Stimulated activated CD4-positive, alpha-beta T cell treated with anti-CD3 and anti-CD28 coated beads, Interleukin-1b, Interleukin-23, amount 100 ng/mL, for 4 hours (primary cell): ENCODE data around the gene SSTR5.
A peak's percentile ranks its signal among the peaks of the same experiment; 100 is the strongest.

Source experiments
- DNase-seq, 2 donors: peaks; one replicate each; pipeline ENCODE4 v3.0.0-alpha.2; 2020; ENCODE audit warnings: low read depth in 2 of 2

The SSTR5 gene

GRCh38 chr16:1054660-1055556 lies 17.6 kb upstream of the SSTR5 start:
- DNase-seq: peak; percentile 12 to 43

- no peak for DNase-seq
These were observed 17.0 kb upstream of the SSTR5 start for GRCh38 chr16:1055557-1055924.

DNA sequence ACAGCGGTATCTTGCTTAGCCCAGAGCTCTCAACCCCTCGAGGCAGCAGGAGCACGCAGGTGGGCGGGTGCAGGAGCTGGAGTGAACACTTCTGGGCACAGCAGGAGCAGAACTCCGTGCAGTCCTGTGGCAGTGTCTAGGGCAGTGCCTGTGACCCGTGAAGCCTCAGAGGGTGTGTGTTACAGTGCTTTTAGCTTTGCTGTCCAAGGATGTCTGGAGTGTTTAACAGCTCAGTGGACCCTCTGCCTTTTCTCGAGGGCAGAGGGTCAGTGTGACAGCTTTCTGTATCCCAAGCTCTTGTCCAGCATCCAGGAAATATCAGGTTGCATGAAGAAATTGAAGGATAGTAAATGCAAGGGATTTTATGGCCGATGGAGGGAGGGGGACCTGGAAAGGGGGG lies 16.4 kb upstream of the SSTR5 start:
- no peak for DNase-seq

DNA sequence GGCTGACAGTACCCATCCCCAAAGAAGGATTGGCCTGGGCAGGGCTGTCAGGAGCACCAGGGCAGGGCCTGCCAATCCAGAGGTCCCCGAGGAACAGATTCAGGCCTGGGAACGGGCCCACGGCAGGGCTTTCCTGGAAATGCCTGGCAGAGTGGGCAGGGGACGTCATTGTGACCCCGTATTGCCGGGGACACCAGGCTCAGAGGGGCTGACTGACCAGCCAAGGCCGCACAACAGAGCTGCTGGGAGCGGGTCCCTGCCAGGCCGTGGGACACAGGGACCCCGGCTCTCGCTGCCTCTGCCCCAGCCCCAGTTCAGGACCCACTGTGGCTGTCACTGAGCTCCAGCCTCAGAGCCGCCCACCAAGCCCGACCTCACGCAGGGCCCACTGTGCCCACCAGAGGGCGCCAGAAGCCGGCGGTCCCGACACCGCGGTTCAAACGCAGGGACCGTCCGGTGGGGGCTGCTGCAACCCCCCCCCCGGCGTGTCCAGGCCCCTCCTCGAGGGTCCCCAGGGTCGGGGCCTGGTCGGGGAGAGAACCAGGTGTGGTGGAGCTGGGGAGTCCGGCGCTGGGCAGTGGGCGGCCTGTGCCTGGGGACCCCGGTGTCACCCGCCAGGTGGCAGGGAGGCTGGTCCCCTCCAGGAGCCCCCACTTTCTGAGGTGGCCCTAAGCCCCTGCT lies 15.2 kb upstream of the SSTR5 start:
- DNase-seq: peak; percentile 63 to 72

DNA sequence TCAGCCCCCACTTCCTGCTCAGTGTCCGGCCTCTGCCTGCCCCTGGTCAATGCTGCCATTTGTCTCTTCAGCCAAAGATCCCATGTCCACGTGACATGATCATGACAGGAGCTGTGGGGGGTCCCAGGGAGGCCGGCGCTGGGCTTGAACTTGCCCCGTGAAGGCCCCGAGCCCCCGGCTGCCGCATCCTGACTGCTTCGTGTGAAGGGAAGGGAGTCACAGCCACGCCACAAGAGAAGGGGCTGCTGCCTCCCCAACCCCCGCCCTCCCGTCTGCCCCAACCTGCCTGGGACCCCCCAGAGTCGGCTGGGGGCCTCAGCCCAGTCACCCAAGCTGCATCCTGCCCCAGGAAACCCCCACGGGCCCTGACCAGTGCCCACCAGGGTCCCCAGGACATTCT lies 14.3 kb upstream of the SSTR5 start:
- DNase-seq: no peak

DNA sequence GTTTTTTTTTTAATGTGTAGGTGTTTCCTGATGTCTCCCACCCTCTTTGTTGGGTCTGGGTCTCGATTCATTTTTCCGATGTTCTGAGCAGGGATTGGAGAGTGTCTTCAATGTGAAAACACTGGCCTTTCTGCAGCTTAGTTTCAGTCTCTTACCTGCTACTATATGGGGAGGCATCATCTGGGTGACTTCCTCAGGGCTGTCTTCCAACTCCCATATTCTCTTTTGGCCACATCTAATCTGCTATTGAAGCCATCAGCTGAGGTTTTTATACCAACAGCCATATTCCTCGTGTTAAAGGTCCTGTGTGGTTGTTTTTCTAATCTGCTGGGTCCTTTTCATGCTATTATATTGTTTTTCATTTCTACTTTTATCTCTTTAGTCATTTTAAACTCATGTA lies 13.2 kb upstream of the SSTR5 start:
- DNase-seq: no peak

GRCh38 chr16:1060416-1061340 lies 11.9 kb upstream of the SSTR5 start:
- DNase-seq: no peak

DNA sequence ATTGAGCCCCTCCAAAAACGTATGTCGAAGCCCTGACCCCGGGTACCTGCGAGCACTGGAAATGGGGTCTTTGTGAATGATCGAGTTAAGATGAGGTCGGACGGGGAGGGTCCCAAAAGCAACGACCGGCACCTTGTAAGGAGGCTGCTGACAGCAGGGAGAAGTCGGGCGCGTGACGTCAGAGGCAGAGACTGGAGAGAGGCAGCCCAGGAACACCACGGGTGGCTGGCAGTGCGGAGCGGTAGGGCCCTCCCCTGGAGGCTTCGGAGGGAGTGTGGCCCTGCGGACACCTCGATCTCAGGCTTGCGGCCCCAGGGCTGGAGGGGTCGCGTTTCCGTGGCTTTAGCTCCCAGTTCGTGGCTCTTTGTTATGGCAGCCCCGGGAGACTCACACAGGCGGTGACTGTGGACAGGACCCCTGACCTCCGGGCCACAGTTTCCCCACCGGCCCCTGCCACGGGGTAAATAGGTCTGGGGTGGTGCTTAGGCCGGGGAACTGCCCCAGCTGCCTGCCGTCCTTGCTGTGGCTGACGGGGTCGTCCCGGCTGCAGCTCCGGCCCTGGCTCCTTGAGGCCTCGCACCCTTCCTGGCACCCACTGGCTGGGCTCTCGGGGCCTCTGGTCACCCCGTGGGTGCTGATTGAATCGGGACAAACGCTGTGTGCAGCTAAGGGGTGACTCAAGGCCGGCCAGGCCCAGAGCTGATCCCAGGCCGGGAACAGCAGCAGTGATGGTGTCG lies 10.6 kb upstream of the SSTR5 start:
- no peak for DNase-seq

DNA sequence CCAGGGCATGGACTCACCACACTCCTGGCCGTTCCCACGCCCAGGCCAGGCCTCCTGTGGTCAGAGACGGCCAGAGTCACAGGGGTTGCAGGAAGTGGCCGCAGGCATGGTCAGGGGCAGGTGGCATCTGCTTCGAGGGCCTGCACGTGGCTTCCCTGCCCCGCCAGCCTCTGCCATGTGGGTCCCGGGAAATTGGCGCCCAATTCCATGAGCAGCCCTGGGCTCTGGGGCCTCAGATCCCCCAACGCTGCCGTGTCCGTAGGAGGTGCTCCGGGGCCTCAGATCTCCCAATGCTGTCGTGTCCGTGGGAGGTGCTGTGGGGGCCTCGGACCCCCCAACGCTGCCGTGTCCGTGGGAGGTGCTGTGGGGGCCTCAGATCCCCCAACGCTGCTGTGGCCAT lies 9.7 kb upstream of the SSTR5 start:
- no peak for DNase-seq

- no peak for DNase-seq
These were observed 8.8 kb upstream of the SSTR5 start for GRCh38 chr16:1063728-1064127.

GRCh38 chr16:1065469-1066128 lies 6.9 kb upstream of the SSTR5 start:
- no peak for DNase-seq

DNA sequence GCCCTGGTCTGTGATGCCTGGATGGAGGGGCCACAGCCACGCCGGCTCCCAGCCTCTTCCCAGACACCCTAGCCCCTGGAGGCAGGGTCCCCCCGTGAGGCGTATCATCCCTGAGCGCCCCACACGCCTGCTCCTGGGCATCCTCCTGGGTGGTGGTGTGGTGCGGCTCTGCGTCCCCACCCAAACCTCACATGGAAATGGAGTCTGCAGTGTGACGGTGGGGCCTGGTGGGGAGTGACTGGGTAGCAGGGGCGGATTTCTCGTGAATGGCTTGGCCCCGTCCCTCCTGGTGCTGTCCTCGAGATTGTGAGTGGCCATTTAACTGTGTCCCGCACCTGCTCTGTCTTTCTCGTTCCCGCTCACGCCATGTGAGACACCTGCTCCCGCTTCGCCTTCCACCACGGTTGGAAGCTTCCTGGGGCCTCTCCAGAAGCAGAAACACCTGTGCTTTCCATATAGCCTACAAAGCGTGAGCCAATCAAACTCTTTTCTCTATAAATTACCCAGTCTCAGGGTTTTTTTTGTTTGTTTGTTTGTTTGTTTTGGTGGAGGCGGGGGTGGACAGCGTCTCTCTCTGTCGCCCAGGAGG lies 5.9 kb upstream of the SSTR5 start:
- no peak for DNase-seq

DNA sequence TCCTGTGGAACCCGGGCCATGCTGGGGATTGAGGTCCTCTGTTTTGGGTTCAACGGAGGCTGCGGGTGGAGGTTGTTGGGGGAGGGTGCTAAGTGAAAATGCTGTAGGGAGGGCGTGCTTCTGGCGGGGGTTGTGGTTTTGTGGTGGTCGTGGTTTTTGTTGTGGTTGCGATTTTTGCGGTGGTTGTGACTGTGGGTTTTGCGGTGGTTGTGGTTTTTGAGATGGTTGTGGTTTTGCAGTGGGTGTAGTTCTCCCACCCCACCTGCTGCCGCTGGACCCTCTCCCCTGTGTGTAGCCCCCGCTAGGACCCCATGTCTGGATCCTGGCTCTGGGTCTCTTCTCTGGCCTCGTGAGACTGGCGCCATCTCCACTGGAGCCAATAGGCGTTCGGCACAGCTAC lies 4.9 kb upstream of the SSTR5 start:
- no peak for DNase-seq

DNA sequence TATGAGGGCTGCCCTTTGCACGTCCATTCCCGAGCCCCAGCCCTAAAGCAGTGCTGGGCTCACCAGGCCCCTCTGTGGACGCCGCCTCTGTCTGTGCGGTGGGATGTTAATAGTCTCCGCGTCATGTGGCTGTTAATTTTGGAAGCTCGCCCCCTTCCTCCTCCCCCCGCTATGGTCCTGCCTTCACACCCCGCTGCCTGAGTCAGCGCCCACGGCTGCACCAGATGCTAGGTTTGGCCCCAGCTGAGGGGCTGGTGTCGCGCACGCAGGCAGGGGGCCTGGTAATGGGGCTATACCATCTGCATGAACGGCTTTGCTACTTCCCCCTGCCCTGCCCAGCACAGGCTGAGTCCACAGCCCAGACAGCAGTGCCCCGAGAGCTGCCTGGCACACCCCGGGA lies 4.1 kb upstream of the SSTR5 start:
- DNase-seq: no peak

GRCh38 chr16:1069154-1069553 lies 3.4 kb upstream of the SSTR5 start:
- DNase-seq: no peak

DNA sequence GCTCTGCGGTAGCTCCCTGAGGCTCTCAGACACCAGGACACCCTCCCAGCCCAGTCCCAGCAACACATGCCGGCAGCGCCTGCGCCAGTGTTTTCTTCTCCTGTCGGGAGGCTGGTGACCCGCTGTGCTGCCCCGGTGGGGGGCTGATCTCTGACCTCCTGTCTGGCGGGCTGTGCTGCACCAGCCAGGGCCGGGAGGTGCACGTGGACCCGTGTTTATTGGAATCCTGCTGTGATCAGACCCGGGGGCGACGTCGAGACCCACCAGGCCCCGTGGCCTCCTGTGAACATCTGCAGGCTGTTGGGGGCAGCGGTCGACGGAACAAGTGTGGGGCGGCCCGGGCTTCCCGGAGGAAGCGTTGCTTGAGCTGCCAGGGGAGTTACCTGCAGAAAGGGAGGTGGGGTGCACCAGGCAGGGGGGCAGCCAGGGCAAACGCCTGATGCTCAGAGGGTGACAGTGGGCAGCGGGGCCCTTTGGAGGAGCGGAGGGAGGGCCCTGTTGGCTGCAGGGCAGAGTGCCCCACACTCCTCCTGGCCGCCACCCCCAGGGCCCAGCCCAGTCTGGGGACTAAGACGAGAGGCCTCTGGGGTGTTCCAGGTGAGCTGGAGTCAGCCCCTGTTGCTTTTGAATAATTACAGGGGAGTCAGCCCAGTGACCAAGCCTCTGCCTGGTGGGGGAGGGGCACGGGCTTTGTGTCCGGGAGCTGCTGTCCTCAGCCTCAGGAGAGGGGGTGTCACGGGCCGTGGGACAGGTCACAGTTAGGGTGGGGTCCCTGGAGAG lies 2.3 kb upstream of the SSTR5 start:
- DNase-seq: no peak

DNA sequence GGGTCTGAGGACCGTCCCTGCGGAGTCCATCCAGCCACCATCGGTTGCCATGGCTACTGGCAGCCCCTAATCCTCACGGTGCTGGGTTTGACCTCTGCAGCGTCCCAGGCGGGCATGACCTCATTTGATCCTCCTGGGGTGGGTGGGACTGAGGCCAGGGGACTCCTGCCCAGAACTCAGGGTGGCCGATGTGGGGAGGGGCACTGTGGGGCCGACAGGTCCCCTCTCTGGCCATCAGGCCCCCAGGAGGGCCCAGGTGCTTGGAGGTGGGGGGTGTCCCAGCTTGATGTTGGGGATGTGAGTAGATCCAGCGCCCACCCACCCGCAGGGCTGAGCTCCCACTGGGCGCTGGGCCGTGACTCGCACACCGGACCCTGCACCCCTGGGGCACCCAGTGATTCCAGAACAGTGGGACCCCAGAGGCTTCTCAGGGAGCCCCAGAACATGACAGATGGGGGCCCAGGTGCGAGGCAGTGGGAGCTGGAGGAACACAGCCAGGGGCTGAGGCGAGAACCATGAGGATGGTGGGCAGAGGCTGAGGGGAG lies 1.6 kb upstream of the SSTR5 start:
- no peak for DNase-seq

DNA sequence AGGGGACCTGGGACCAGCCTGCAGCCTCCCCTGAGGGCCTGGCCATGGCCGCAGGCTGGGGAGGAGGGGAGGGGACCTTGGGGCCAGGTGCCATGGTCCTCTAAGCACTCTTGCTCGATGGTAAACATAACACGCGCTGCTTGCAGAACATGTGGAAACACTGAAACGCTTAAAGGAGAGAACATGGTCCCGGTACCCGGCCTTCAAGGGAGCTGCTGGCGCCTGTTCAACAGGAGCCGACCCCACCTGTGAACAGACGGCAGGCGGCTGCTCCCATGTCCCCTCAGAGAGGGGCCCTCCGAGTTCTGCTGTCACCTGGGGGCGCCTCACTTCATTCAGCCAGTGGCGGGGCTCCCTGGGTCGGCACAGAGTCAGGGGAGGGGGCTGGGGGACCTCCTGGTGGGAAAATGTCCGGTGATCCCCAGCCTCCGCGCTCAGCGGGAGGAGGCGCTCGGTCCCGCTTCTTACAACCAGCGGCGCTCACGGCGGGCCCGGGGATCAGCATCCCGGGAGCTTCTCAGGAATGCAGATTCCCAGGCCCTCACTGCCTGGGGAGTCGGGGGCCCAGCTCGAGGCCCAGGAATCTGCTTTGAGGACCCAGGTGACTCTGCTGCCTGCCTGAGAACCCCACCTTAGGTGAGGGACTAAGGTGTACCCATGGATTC lies 854 bp upstream of the SSTR5 start:
- DNase-seq: no peak

GRCh38 chr16:1073262-1073558 lies 663 bp downstream of the SSTR5 start:
- no peak for DNase-seq
